Measurements from ENCODE around the gene RIN1. TPM values are rescaled to one million over a fixed set of nuclear protein-coding genes. Genes with fewer than 3 reads are reported as not detected.

Gene RIN1
- total RNA-seq, 4 donors from 2014 or later = 22.3 to 37.2 (median 27.6) TPM

DNA sequence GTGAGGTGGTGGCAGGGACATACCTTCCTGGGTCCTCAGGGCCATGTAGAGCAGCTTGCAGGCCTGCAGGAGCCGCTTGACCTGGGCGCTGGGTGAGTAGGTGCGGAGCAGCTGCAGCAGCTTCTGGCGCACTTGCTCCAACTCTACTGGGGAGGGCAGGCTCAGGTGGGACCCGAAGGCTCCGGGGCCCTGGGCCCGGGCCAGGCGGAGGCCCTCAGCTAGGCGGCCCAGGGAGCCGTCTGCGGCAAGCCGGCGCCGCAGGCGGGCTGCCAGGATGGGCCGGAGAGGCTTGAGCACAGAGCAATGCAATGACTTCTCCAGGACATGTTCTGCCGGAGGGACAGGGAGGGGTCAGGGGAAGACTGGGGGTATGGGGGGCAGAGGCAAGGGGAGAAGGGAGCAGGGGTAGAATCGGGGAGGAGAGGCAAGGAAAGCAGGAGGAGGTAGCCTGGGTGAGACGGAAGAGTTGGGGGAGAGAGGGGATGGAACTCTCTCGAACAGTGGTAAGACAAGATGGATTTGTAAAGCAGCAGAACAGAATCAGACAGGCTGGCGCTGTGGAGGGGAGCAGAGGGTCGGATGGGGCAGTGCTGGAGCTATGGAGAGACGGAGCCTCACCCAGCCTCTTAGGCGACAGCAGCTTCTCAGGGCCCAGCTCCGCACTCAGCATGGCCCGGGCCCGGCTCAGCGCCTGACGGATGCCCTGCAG lies 2.2 kb downstream of the RIN1 start:
- no peak overlapping the region for H3K27ac ChIP-seq
- no peaks in the 10 kb centered on the region for H3K9me3 ChIP-seq
- H3K27me3 ChIP-seq = no peaks in the 10 kb centered on the region
- WGBS, 2 donors = 58 to 61% methylated on average over 5 to 9 of the region's 29 CpGs
- H3K4me3 ChIP-seq = peak overlapping the region; percentile 58 to 75 (median 64)
- TF ChIP-seq POLR2A (IDR thresholded peaks at IDR 0.05) (no peak), CTCF (IDR thresholded peaks at IDR 0.05) (no peak)
- intact Hi-C loops (cut with DNase I) = no loop called here
- H3K4me1 ChIP-seq = peaks cover 45 to 60% (median 48%) of the 10 kb centered on the region in 3 donors
- DNase-seq = no peak
- H3K36me3 ChIP-seq = peaks cover 11 to 52% (median 23%) of the 10 kb centered on the region in 3 donors

GRCh38 chr11:66333220-66333877 lies 2.9 kb downstream of the RIN1 start:
- intact Hi-C loops (cut with DNase I) = no loop called here
- Histone ChIP-seq H3K4me3 (no peak overlapping the region), H3K27me3 (no peaks in the 10 kb centered on the region), H3K9me3 (no peaks in the 10 kb centered on the region), H3K36me3 (peaks cover 11 to 45% (median 21%) of the 10 kb centered on the region in 3 donors), H3K27ac (no peak overlapping the region), H3K4me1 (peaks cover 46 to 60% (median 48%) of the 10 kb centered on the region in 3 donors)
- WGBS, 2 donors = 70 to 90% methylated on average over 2 to 7 of the region's 19 CpGs
- no peak for DNase-seq
- TF ChIP-seq CTCF (IDR thresholded peaks at IDR 0.05) = no peak
- no peak for TF ChIP-seq POLR2A (IDR thresholded peaks at IDR 0.05)

GRCh38 chr11:66332371-66333219 lies 3.6 kb downstream of the RIN1 start:
- intact Hi-C loops (cut with DNase I) = no loop called here
- DNase-seq = no peak
- WGBS, 2 donors = 76% methylated on average over 9 to 10 of the region's 18 CpGs

GRCh38 chr11:66331542-66332370 lies 4.5 kb downstream of the RIN1 start:
- H3K9me3 ChIP-seq = no peaks in the 10 kb centered on the region
- H3K4me3 ChIP-seq = no peak overlapping the region
- no peaks in the 10 kb centered on the region for H3K27me3 ChIP-seq
- H3K4me1 ChIP-seq = peaks cover 40 to 60% (median 45%) of the 10 kb centered on the region in 3 donors
- intact Hi-C loops (cut with DNase I) = no loop called here
- no peak overlapping the region for H3K27ac ChIP-seq
- WGBS, 2 donors = 80 to 94% methylated on average over 3 to 10 of the region's 12 CpGs
- H3K36me3 ChIP-seq = peaks cover 11 to 34% (median 20%) of the 10 kb centered on the region in 3 donors
- no peak for TF ChIP-seq POLR2A (IDR thresholded peaks at IDR 0.05)
- TF ChIP-seq CTCF (IDR thresholded peaks at IDR 0.05) = no peak
- no peak for DNase-seq

More at GRCh38 chr11:66332371-66333219, 3.6 kb downstream of the RIN1 start:
- Histone ChIP-seq H3K27me3 (no peaks in the 10 kb centered on the region), H3K4me1 (peaks cover 44 to 60% (median 48%) of the 10 kb centered on the region in 3 donors), H3K36me3 (peaks cover 11 to 38% (median 20%) of the 10 kb centered on the region in 3 donors), H3K4me3 (no peak overlapping the region), H3K9me3 (no peaks in the 10 kb centered on the region), H3K27ac (no peak overlapping the region)
- TF ChIP-seq POLR2A (IDR thresholded peaks at IDR 0.05) (no peak), CTCF (IDR thresholded peaks at IDR 0.05) (no peak)
